GM23338 (cell line): ENCODE data around the gene SRGAP2B. TPM values are rescaled to one million over a fixed set of nuclear protein-coding genes. Genes with fewer than 3 reads are reported as not detected.
"Not testable (repeated sequence)": the region's sequence is repeated elsewhere in the genome, so short reads cannot be mapped to it uniquely, and the experiment has no call there.

Experiments used
- ATAC-seq: fragments of 200-7000 bp; cut with Tn5 transposase; 3 replicates; pipeline ENCODE4 v1.9.1; 2020
- DNase-seq: peaks from one replicate; pipeline ENCODE4 v3.0.0-alpha.2; 2015; ENCODE audit warnings: low spot score
- H2AFZ ChIP-seq: fragments of 200-600 bp; sonication (generic); 2 replicates; pipeline ENCODE4 v1.8.0; 2016; ENCODE audit warnings: antibody characterized with exemption, mild to moderate bottlenecking, moderate library complexity
- H3F3A ChIP-seq: fragments of 200-600 bp; sonication (generic); replicated peaks from 2 replicates; pipeline ENCODE4 v1.8.0; 2017; ENCODE audit warnings: antibody characterized with exemption, mixed run types, low read depth
- H3K27ac ChIP-seq: fragments of 200-600 bp; sonication (generic); 2 replicates; pipeline ENCODE4 v1.6.1; 2016; ENCODE audit warnings: low read depth
- H3K27me3 ChIP-seq: fragments of 200-600 bp; sonication (generic); 2 replicates; pipeline ENCODE4 v1.8.0; 2016; ENCODE audit warnings: mild to moderate bottlenecking, mixed run types, moderate library complexity; ENCODE audit not compliant: insufficient read depth
- H3K36me3 ChIP-seq: fragments of 200-600 bp; sonication (generic); 2 replicates; pipeline ENCODE4 v1.8.0; 2016; ENCODE audit warnings: mild to moderate bottlenecking; ENCODE audit not compliant: insufficient read depth
- H3K4me1 ChIP-seq: fragments of 200-600 bp; sonication (generic); 2 replicates; pipeline ENCODE4 v1.8.0; 2016; ENCODE audit warnings: mild to moderate bottlenecking, moderate library complexity; ENCODE audit not compliant: insufficient read depth
- H3K4me2 ChIP-seq: fragments of 200-600 bp; sonication (generic); 2 replicates; pipeline ENCODE4 v1.7.1; 2017; ENCODE audit warnings: mixed run types
- H3K4me3 ChIP-seq: fragments of 200-600 bp; sonication (generic); 2 replicates; pipeline ENCODE4 v1.6.1; 2016; ENCODE audit warnings: mixed run types
- H3K79me2 ChIP-seq: fragments of 200-600 bp; sonication (generic); replicated peaks from 2 replicates; pipeline ENCODE4 v1.8.0; 2017; ENCODE audit warnings: mild to moderate bottlenecking; ENCODE audit not compliant: insufficient read depth
- H3K9me2 ChIP-seq: fragments of 200-600 bp; sonication (generic); 2 replicates; pipeline ENCODE4 v1.8.0; 2017; ENCODE audit not compliant: insufficient read depth
- H4K20me1 ChIP-seq: fragments of 200-600 bp; sonication (generic); replicated peaks from 2 replicates; pipeline ENCODE4 v1.8.0; 2017; ENCODE audit warnings: mild to moderate bottlenecking; ENCODE audit not compliant: insufficient read depth
- H3K27ac Mint-ChIP-seq: 2 replicates; pipeline ENCODE4 v1.8.0; 2020; ENCODE audit warnings: inconsistent platforms, mild to moderate bottlenecking, moderate library complexity, mixed read lengths
- H3K27me3 Mint-ChIP-seq: 3 replicates; pipeline ENCODE4 v1.8.0; 2022; ENCODE audit warnings: low read depth, mild to moderate bottlenecking, moderate library complexity, mixed read lengths, inconsistent platforms; ENCODE audit not compliant: insufficient read depth, poor library complexity
- H3K36me3 Mint-ChIP-seq: 3 replicates; pipeline ENCODE4 v1.8.0; 2021; ENCODE audit warnings: low read depth, mild to moderate bottlenecking, inconsistent platforms, moderate library complexity, mixed read lengths
- H3K4me1 Mint-ChIP-seq: 3 replicates; pipeline ENCODE4 v1.8.0; 2020; ENCODE audit warnings: mild to moderate bottlenecking, inconsistent platforms, mixed read lengths
- H3K4me3 Mint-ChIP-seq: 3 replicates; pipeline ENCODE4 v1.8.0; 2021; ENCODE audit warnings: moderate library complexity, mild to moderate bottlenecking, inconsistent platforms, mixed read lengths
- H3K9me3 Mint-ChIP-seq: 3 replicates; pipeline ENCODE4 v1.8.0; 2020; ENCODE audit warnings: moderate library complexity, mild to moderate bottlenecking, inconsistent platforms, mixed read lengths
- polyA plus RNA-seq: library from polyadenylated mRNA; unstranded; fragments of >200 nt; fragmentation: Nextera tagmentation; extraction: Ambion mirVana; gene quantifications from 2 replicates; pipeline ENCODE4 v1.2.1, GENCODE V29; 2016
- total RNA-seq: library from RNA; depleted of rRNA; stranded (reverse); fragments of >200 nt; shearing (Covaris generic); gene quantifications from 2 replicates; pipeline ENCODE4 v1.2.3, GENCODE V29; 2014

Gene SRGAP2B
- total and polyA plus RNA-seq, 2 experiments from 2014 or later: 17.4 to 28.8 TPM

- not testable (repeated sequence) for H3K4me1 ChIP-seq, H3K4me1 Mint-ChIP-seq, H3K27me3 Mint-ChIP-seq, DNase-seq, H3K9me3 Mint-ChIP-seq, H3K4me3 Mint-ChIP-seq, H3K36me3 Mint-ChIP-seq, H3K4me3 ChIP-seq, H3K79me2 ChIP-seq, H3F3A ChIP-seq, H2AFZ ChIP-seq, H3K27ac Mint-ChIP-seq, H3K27me3 ChIP-seq, H3K27ac ChIP-seq, H3K9me2 ChIP-seq, H4K20me1 ChIP-seq, H3K36me3 ChIP-seq, H3K4me2 ChIP-seq
- ATAC-seq: peak; percentile 45
Measured at GRCh38 chr1:145022259-145022658, 72.9 kb downstream of the SRGAP2B start.

GRCh38 chr1:145021749-145022148 lies 73.4 kb downstream of the SRGAP2B start:
- H3K36me3 Mint-ChIP-seq, H3K9me3 Mint-ChIP-seq, ATAC-seq: not testable (repeated sequence)

GRCh38 chr1:145019709-145020108 lies 75.4 kb downstream of the SRGAP2B start:
- not testable (repeated sequence) for H3K4me2 ChIP-seq, H2AFZ ChIP-seq, H3K9me3 Mint-ChIP-seq, H3K9me2 ChIP-seq, H3K36me3 Mint-ChIP-seq, H3F3A ChIP-seq, H3K4me3 Mint-ChIP-seq, H3K4me3 ChIP-seq, H3K4me1 ChIP-seq, H3K4me1 Mint-ChIP-seq, H3K36me3 ChIP-seq, H3K27me3 Mint-ChIP-seq, H3K27me3 ChIP-seq, H3K79me2 ChIP-seq, DNase-seq, H3K27ac ChIP-seq, H4K20me1 ChIP-seq
- ATAC-seq: peak; percentile 55
- peak overlapping the region; percentile 57 for H3K27ac Mint-ChIP-seq

More at GRCh38 chr1:145021749-145022148, 73.4 kb downstream of the SRGAP2B start:
- not testable (repeated sequence) for H3K9me2 ChIP-seq, H3K4me2 ChIP-seq, H3K36me3 ChIP-seq, DNase-seq, H3K4me3 Mint-ChIP-seq, H3K27ac Mint-ChIP-seq, H3K4me1 ChIP-seq, H3K4me3 ChIP-seq, H2AFZ ChIP-seq, H3K27ac ChIP-seq, H3K4me1 Mint-ChIP-seq, H3K27me3 Mint-ChIP-seq, H3K79me2 ChIP-seq, H4K20me1 ChIP-seq, H3F3A ChIP-seq, H3K27me3 ChIP-seq

GRCh38 chr1:145017725-145018124 lies 77.4 kb downstream of the SRGAP2B start:
- H3K4me3 Mint-ChIP-seq, H3K4me3 ChIP-seq, H3K9me2 ChIP-seq, H3K27ac Mint-ChIP-seq, H2AFZ ChIP-seq, H3K27ac ChIP-seq, H3K79me2 ChIP-seq, H3K36me3 ChIP-seq, H3K27me3 ChIP-seq, ATAC-seq, H3K27me3 Mint-ChIP-seq, H3K4me2 ChIP-seq, H3K4me1 ChIP-seq, H4K20me1 ChIP-seq, DNase-seq, H3K36me3 Mint-ChIP-seq, H3K9me3 Mint-ChIP-seq, H3K4me1 Mint-ChIP-seq, H3F3A ChIP-seq: not testable (repeated sequence)

- not testable (repeated sequence) for H3K4me1 Mint-ChIP-seq, DNase-seq, H3K27ac Mint-ChIP-seq, ATAC-seq, H3K36me3 ChIP-seq, H2AFZ ChIP-seq, H3K27me3 ChIP-seq, H3K79me2 ChIP-seq, H3K27ac ChIP-seq, H3F3A ChIP-seq, H3K9me2 ChIP-seq, H4K20me1 ChIP-seq, H3K36me3 Mint-ChIP-seq, H3K4me3 Mint-ChIP-seq, H3K4me1 ChIP-seq, H3K27me3 Mint-ChIP-seq, H3K4me2 ChIP-seq, H3K9me3 Mint-ChIP-seq, H3K4me3 ChIP-seq
Measured at GRCh38 chr1:145016492-145016862, 78.7 kb downstream of the SRGAP2B start.

- not testable (repeated sequence) for H4K20me1 ChIP-seq, H3K79me2 ChIP-seq, H3K36me3 Mint-ChIP-seq, H2AFZ ChIP-seq, H3K4me3 ChIP-seq, ATAC-seq, H3K36me3 ChIP-seq, H3K4me1 Mint-ChIP-seq, H3K4me1 ChIP-seq, H3K4me2 ChIP-seq, H3K9me2 ChIP-seq, H3F3A ChIP-seq, H3K9me3 Mint-ChIP-seq, H3K27me3 Mint-ChIP-seq, H3K27ac Mint-ChIP-seq, H3K27me3 ChIP-seq, H3K4me3 Mint-ChIP-seq, H3K27ac ChIP-seq, DNase-seq
Measured at GRCh38 chr1:145015744-145016491, 79.2 kb downstream of the SRGAP2B start.

- not testable (repeated sequence) for H3K27ac ChIP-seq, H3K27me3 Mint-ChIP-seq, DNase-seq
Measured at GRCh38 chr1:145013353-145013752, 81.8 kb downstream of the SRGAP2B start.

More at GRCh38 chr1:145013353-145013752, 81.8 kb downstream of the SRGAP2B start:
- not testable (repeated sequence) for H3K4me2 ChIP-seq, H3K79me2 ChIP-seq, H3K4me3 Mint-ChIP-seq, H3K9me3 Mint-ChIP-seq, H3K4me1 Mint-ChIP-seq, H3K36me3 ChIP-seq, H4K20me1 ChIP-seq, H3F3A ChIP-seq, ATAC-seq, H3K9me2 ChIP-seq, H3K27me3 ChIP-seq, H3K27ac Mint-ChIP-seq, H3K36me3 Mint-ChIP-seq, H3K4me1 ChIP-seq, H2AFZ ChIP-seq, H3K4me3 ChIP-seq
